ENCODE measurements around the gene BRD7. TPM values are rescaled to one million over a fixed set of nuclear protein-coding genes. Genes with fewer than 3 reads are reported as not detected.

The BRD7 gene
- total RNA-seq, 2 experiments from 2014 or later: 76.2 to 93.4 TPM

GRCh38 chr16:50293994-50294855 is 74.6 kb downstream of the BRD7 start:
- DNase-seq (no peak), ATAC-seq (no peak)
- Mint-ChIP-seq H3K9me3 (no peaks in the 10 kb centered on the region), H3K27me3 (no peaks in the 10 kb centered on the region), H3K4me1 (ENCODE audit: low read depth) (peaks cover 7% of the 10 kb centered on the region), H3K27ac (no peak overlapping the region), H3K36me3 (ENCODE audit: low read depth) (peaks cover 23% of the 10 kb centered on the region), H3K4me3 (no peak overlapping the region)
- CTCF ChIA-PET: no interaction called here
- POLR2A ChIA-PET: no interaction called here
- intact Hi-C loops (cut with micrococcal nuclease): no loop called here
- TF ChIP-seq CTCF (IDR thresholded peaks at IDR 0.05): no peak

DNA sequence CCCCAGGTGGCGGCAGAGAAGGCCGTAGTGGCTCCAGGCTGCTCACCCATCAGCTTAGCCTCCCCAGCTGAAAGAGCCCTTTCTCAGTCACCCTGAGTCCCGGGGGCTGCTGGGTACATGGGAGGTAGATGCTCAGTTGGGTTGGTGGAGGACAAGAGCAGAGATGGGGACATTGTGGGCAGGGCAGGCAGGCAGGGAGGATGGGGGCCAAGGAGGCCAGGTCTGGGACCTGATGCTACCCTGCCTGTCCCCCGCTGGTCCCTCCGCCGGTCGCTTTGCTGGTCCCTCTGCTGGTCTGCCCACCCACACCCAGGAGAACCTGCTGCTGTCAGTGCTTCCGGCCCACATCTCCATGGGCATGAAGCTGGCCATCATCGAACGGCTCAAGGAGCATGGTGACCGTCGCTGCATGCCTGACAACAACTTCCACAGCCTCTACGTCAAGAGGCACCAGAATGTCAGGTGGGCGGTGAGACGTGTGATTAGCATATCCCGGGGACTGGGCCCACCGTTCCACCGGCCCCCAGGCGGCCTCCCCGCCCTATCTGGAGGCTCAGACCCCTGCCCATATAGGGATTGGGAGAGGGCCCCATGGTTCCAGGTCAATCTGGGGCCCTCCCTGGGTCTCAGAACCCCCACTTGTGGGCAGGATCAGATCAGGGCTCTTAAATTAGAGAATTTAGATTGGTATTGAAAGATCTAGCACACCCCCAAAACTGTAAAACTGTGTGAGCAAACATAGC is 75.6 kb downstream of the BRD7 start:
- no peak for DNase-seq
- Mint-ChIP-seq H3K9me3 (no peaks in the 10 kb centered on the region), H3K27ac (no peak overlapping the region), H3K27me3 (no peaks in the 10 kb centered on the region), H3K4me3 (no peak overlapping the region), H3K36me3 (ENCODE audit: low read depth) (peaks cover 30% of the 10 kb centered on the region), H3K4me1 (ENCODE audit: low read depth) (peaks cover 14% of the 10 kb centered on the region)
- ChIA-PET POLR2A (interaction anchor here (1.1 kb wide), 1 partner anchor 40 kb away, joined by 3 read pairs; no protein-coding TSS in a partner anchor), CTCF (no interaction called here)
- TF ChIP-seq CTCF (IDR thresholded peaks at IDR 0.05): no peak
- intact Hi-C loops (cut with micrococcal nuclease): no loop called here
- no peak for ATAC-seq

DNA sequence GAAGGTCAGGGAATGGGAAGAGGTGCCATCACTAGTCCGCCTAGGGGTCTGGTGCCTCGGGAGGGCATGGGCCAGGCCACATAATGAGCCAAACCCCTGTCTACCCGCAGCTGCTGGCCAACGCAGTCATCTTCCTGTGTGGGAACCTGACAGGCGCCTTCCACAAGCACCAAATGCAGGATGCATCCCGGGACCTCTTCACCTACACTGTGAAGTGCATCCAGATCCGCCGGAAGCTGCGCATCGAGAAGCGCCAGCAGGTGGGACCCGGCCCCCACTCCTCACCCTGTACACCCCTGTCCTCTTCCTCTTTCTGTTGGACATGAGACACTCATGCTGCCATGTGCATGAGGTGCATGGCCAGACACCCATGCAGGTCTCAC is 76.2 kb downstream of the BRD7 start:
- no peaks in the 10 kb centered on the region for H3K27me3 Mint-ChIP-seq
- TF ChIP-seq CTCF (IDR thresholded peaks at IDR 0.05): no peak
- H3K9me3 Mint-ChIP-seq: no peaks in the 10 kb centered on the region
- H3K36me3 Mint-ChIP-seq (ENCODE audit: low read depth): peaks cover 36% of the 10 kb centered on the region
- no peak for ATAC-seq
- H3K27ac Mint-ChIP-seq: no peak overlapping the region
- intact Hi-C loops (cut with micrococcal nuclease): no loop called here
- no peak for DNase-seq
- ChIA-PET POLR2A (interaction anchor here (1.1 kb wide), 1 partner anchor 40 kb away, joined by 3 read pairs; no protein-coding TSS in a partner anchor), CTCF (no interaction called here)
- peaks cover 14% of the 10 kb centered on the region for H3K4me1 Mint-ChIP-seq (ENCODE audit: low read depth)
- no peak overlapping the region for H3K4me3 Mint-ChIP-seq

GRCh38 chr16:50291719-50292565 is 76.8 kb downstream of the BRD7 start:
- ChIA-PET CTCF (no interaction called here), POLR2A (no interaction called here)
- Mint-ChIP-seq H3K9me3 (no peaks in the 10 kb centered on the region), H3K4me1 (ENCODE audit: low read depth) (peaks cover 14% of the 10 kb centered on the region), H3K27ac (peak overlapping the region; percentile 55), H3K36me3 (ENCODE audit: low read depth) (peaks cover 37% of the 10 kb centered on the region), H3K27me3 (no peaks in the 10 kb centered on the region), H3K4me3 (no peak overlapping the region)
- intact Hi-C loops (cut with micrococcal nuclease): no loop called here
- ATAC-seq: no peak
- TF ChIP-seq CTCF (IDR thresholded peaks at IDR 0.05): no peak
- DNase-seq: no peak
